ENCODE measurements around the gene GRK6.

DNA sequence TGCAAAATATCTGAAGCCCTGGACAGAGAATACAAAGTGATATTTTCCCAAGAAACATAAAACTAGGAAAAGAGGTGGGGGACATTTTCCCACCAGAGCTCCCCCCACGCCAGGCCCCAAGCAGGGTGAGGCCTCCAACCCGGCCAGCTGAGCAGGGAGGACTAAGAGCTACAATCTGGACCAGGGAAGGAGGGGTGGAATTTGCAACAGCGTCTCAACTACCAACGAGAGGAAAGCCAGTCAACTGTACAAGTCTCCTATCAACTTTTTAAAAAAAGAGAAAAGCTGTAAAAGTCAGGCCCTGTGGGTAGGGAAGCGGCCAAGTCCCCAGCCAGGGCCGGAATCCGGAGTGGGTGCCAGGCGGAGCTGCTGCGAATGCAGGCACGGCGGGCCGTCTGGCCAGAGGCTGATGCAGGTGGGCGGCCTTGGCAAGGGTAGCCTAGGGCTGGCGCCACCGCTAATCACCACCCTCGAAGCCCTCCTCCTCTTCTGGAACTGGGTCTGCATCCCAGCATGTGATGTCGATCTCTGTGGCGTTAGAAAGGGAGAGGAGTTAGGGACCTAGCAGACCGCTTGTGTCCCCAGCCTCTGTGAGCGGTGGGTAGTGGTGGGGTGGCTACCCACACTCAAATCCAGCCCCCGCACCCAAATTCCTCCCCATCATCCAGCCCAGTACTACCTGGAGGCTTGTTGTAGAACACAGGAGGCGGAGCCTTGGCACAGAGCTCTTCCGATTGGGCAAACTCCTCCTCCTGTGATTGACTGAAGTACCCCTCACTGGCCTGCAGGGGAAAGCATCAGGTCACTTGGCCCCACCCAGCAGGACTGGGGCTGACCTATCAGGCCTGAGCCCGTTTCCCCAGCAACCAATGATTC lies 30.7 kb downstream of the GRK6 start:
- TF ChIP-seq, protein P1, sequence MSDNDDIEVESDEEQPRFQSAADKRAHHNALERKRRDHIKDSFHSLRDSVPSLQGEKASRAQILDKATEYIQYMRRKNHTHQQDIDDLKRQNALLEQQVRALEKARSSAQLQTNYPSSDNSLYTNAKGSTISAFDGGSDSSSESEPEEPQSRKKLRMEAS (IDR thresholded peaks at IDR 0.05; ENCODE audit: low read depth): no peak
- TF ChIP-seq, protein P2, sequence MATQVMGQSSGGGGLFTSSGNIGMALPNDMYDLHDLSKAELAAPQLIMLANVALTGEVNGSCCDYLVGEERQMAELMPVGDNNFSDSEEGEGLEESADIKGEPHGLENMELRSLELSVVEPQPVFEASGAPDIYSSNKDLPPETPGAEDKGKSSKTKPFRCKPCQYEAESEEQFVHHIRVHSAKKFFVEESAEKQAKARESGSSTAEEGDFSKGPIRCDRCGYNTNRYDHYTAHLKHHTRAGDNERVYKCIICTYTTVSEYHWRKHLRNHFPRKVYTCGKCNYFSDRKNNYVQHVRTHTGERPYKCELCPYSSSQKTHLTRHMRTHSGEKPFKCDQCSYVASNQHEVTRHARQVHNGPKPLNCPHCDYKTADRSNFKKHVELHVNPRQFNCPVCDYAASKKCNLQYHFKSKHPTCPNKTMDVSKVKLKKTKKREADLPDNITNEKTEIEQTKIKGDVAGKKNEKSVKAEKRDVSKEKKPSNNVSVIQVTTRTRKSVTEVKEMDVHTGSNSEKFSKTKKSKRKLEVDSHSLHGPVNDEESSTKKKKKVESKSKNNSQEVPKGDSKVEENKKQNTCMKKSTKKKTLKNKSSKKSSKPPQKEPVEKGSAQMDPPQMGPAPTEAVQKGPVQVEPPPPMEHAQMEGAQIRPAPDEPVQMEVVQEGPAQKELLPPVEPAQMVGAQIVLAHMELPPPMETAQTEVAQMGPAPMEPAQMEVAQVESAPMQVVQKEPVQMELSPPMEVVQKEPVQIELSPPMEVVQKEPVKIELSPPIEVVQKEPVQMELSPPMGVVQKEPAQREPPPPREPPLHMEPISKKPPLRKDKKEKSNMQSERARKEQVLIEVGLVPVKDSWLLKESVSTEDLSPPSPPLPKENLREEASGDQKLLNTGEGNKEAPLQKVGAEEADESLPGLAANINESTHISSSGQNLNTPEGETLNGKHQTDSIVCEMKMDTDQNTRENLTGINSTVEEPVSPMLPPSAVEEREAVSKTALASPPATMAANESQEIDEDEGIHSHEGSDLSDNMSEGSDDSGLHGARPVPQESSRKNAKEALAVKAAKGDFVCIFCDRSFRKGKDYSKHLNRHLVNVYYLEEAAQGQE (IDR thresholded peaks at IDR 0.05; ENCODE audit: low read depth, low read length): no peak
- TF ChIP-seq TCF12 (IDR thresholded peaks at IDR 0.05): no peak
- no peak for TF ChIP-seq CHD2 (IDR thresholded peaks at IDR 0.05; ENCODE audit: low read length, partially characterized antibody)
- TF ChIP-seq, protein P3, sequence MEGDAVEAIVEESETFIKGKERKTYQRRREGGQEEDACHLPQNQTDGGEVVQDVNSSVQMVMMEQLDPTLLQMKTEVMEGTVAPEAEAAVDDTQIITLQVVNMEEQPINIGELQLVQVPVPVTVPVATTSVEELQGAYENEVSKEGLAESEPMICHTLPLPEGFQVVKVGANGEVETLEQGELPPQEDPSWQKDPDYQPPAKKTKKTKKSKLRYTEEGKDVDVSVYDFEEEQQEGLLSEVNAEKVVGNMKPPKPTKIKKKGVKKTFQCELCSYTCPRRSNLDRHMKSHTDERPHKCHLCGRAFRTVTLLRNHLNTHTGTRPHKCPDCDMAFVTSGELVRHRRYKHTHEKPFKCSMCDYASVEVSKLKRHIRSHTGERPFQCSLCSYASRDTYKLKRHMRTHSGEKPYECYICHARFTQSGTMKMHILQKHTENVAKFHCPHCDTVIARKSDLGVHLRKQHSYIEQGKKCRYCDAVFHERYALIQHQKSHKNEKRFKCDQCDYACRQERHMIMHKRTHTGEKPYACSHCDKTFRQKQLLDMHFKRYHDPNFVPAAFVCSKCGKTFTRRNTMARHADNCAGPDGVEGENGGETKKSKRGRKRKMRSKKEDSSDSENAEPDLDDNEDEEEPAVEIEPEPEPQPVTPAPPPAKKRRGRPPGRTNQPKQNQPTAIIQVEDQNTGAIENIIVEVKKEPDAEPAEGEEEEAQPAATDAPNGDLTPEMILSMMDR (IDR thresholded peaks at IDR 0.05): peak; percentile 50
- TF ChIP-seq, protein P4, sequence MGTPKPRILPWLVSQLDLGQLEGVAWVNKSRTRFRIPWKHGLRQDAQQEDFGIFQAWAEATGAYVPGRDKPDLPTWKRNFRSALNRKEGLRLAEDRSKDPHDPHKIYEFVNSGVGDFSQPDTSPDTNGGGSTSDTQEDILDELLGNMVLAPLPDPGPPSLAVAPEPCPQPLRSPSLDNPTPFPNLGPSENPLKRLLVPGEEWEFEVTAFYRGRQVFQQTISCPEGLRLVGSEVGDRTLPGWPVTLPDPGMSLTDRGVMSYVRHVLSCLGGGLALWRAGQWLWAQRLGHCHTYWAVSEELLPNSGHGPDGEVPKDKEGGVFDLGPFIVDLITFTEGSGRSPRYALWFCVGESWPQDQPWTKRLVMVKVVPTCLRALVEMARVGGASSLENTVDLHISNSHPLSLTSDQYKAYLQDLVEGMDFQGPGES (IDR thresholded peaks at IDR 0.05; ENCODE audit: low read depth, low read length): peak; percentile 40; the same call in 1 of the 2 replicates
- TF ChIP-seq FOXM1 (IDR thresholded peaks at IDR 0.05; ENCODE audit: low read depth): no peak
- TF ChIP-seq, protein P5, sequence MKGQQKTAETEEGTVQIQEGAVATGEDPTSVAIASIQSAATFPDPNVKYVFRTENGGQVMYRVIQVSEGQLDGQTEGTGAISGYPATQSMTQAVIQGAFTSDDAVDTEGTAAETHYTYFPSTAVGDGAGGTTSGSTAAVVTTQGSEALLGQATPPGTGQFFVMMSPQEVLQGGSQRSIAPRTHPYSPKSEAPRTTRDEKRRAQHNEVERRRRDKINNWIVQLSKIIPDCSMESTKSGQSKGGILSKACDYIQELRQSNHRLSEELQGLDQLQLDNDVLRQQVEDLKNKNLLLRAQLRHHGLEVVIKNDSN (IDR thresholded peaks at IDR 0.05; ENCODE audit: borderline replicate concordance, low read depth): no peak
